ENCODE measurements around the gene ELMOD3.

Gene ELMOD3

DNA sequence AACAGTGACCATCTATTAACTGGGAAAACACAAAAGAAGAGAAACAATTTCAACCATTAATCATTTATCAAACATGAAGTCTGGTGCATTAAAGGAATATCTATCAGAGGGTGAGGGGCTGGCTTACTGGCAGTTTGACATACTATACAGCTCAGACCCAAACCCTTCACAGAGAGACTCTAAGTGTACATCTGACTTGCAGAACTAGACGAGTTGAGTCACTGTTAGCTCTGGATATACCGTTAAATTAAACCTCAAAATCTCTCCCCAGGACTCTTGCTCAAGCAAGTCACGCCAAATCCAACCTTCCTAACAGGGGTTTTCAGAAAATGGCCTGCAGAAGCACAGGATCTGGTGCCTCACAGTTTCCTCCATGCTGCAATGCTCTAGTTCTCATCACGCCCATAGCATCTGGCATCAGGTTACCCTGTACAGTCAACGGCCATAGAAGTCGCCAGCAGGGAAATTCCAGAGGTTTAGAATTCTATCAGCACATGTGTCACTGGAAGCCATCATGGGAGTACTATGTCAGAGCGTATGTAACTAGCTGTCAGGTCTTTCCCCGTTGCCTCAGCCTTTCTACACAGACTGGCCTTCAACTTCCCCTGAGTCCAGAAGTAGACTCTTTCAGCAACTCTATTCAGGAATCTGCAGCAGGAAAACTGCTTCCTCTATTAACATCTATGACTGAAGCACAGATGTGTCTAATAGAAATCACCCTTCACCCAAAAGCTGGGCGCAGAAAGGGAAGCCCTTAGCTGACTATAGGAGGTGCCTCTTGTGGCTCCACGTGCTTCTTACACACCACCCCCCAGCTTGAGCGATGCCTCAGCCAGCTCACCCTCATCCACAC lies 36.1 kb upstream of the ELMOD3 start:
- ChIA-PET POLR2A (interaction anchor here (0.7 to 1.0 kb wide), 3 partner anchors 8 to 219 kb away, joined by 3 to 6 read pairs (median 4); no protein-coding TSS in a partner anchor), CTCF (interaction anchor here (0.9 to 2.9 kb wide), 2 partner anchors 18 to 233 kb away, joined by 3 to 14 read pairs; no protein-coding TSS in a partner anchor)
- no peak overlapping the region for H3K4me3 ChIP-seq (ENCODE audit: low read depth, low read length)
- no peaks in the 10 kb centered on the region for H3K9me3 ChIP-seq (ENCODE audit: control insufficient read depth, insufficient read depth, low read depth, low read length)
- H3K27ac ChIP-seq (ENCODE audit: extremely low read depth, low read depth, low read length): no peak overlapping the region
- TF ChIP-seq ZBTB7A (tag by site-specific recombination; IDR thresholded peaks at IDR 0.05; ENCODE audit: low read depth) (no peak), ZBTB17 (tag by site-specific recombination; IDR thresholded peaks at IDR 0.05) (no peak), ZNF248 (tag by site-specific recombination; IDR thresholded peaks at IDR 0.05) (no peak), ZNF121 (tag by site-specific recombination; IDR thresholded peaks at IDR 0.05) (no peak), ZNF571 (tag by site-specific recombination; IDR thresholded peaks at IDR 0.05) (no peak), WT1 (tag by site-specific recombination; IDR thresholded peaks at IDR 0.05) (no peak), ZBTB48 (tag by site-specific recombination; IDR thresholded peaks at IDR 0.05) (no peak), ZNF768 (tag by site-specific recombination; IDR thresholded peaks at IDR 0.05) (no peak), ZNF174 (tag by site-specific recombination; IDR thresholded peaks at IDR 0.05) (no peak), ZNF610 (tag by site-specific recombination; IDR thresholded peaks at IDR 0.05; ENCODE audit: borderline replicate concordance) (no peak)
- TF ChIP-seq, protein P1, sequence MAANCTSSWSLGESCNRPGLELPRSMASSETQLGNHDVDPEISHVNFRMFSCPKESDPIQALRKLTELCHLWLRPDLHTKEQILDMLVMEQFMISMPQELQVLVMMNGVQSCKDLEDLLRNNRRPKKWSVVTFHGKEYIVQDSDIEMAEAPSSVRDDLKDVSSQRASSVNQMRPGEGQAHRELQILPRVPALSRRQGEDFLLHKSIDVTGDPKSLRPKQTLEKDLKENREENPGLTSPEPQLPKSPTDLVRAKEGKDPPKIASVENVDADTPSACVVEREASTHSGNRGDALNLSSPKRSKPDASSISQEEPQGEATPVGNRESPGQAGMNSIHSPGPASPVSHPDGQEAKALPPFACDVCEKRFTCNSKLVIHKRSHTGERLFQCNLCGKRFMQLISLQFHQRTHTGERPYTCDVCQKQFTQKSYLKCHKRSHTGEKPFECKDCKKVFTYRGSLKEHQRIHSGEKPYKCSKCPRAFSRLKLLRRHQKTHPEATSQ (tag by site-specific recombination; IDR thresholded peaks at IDR 0.05): no peak
- TF ChIP-seq, protein P2, sequence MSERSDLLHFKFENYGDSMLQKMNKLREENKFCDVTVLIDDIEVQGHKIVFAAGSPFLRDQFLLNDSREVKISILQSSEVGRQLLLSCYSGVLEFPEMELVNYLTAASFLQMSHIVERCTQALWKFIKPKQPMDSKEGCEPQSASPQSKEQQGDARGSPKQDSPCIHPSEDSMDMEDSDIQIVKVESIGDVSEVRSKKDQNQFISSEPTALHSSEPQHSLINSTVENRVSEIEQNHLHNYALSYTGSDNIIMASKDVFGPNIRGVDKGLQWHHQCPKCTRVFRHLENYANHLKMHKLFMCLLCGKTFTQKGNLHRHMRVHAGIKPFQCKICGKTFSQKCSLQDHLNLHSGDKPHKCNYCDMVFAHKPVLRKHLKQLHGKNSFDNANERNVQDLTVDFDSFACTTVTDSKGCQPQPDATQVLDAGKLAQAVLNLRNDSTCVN (tag by site-specific recombination; optimal IDR thresholded peaks at IDR 0.05): no peak
- TF ChIP-seq, protein P3, sequence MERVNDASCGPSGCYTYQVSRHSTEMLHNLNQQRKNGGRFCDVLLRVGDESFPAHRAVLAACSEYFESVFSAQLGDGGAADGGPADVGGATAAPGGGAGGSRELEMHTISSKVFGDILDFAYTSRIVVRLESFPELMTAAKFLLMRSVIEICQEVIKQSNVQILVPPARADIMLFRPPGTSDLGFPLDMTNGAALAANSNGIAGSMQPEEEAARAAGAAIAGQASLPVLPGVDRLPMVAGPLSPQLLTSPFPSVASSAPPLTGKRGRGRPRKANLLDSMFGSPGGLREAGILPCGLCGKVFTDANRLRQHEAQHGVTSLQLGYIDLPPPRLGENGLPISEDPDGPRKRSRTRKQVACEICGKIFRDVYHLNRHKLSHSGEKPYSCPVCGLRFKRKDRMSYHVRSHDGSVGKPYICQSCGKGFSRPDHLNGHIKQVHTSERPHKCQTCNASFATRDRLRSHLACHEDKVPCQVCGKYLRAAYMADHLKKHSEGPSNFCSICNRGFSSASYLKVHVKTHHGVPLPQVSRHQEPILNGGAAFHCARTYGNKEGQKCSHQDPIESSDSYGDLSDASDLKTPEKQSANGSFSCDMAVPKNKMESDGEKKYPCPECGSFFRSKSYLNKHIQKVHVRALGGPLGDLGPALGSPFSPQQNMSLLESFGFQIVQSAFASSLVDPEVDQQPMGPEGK (tag by site-specific recombination; IDR thresholded peaks at IDR 0.05): no peak
- TF ChIP-seq, protein P4, sequence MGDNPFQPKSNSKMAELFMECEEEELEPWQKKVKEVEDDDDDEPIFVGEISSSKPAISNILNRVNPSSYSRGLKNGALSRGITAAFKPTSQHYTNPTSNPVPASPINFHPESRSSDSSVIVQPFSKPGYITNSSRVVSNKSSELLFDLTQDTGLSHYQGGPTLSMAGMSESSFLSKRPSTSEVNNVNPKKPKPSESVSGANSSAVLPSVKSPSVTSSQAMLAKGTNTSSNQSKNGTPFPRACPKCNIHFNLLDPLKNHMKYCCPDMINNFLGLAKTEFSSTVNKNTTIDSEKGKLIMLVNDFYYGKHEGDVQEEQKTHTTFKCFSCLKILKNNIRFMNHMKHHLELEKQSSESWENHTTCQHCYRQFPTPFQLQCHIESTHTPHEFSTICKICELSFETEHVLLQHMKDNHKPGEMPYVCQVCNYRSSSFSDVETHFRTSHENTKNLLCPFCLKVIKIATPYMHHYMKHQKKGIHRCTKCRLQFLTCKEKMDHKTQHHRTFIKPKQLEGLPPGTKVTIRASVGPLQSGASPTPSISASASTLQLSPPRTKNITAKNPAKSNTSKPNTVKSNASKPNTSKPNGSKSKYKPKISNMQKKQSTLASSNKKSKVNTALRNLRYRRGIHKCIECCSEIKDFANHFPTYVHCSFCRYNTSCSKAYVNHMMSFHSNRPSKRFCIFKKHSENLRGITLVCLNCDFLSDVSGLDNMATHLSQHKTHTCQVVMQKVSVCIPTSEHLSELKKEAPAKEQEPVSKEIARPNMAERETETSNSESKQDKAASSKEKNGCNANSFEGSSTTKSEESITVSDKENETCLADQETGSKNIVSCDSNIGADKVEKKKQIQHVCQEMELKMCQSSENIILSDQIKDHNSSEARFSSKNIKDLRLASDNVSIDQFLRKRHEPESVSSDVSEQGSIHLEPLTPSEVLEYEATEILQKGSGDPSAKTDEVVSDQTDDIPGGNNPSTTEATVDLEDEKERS (tag by site-specific recombination; IDR thresholded peaks at IDR 0.05): no peak
- no peaks in the 10 kb centered on the region for H3K4me1 ChIP-seq (ENCODE audit: control insufficient read depth, insufficient read depth, low read length)
- H3K36me3 ChIP-seq (ENCODE audit: control insufficient read depth in 2 of 2, insufficient read depth in 1 of 2, low read length in 2 of 2): peaks cover 29 to 76% of the 10 kb centered on the region in 2 experiments

DNA sequence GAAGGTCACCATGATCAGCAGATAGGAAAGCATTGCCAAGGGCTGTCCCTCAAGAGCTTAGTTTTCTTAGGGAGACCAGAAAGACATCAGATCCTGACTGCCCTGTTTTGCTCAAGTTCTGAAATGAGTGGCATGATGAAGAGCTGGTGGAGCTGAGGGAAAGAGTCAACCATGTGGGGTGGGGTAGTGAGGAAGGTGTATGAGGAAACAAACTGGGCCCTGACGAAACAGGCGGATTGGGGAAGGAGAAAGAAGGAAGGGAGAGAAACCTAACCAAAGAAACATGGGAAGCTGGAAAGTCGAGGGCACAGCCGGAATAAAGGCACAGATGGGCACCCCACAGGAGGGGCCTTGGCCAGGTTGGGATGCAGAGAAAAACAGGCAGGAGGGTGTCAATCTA lies 34.8 kb upstream of the ELMOD3 start:
- ChIA-PET CTCF (interaction anchor here (0.6 to 2.9 kb wide), 3 partner anchors 19 to 253 kb away, joined by 3 to 14 read pairs (median 6); no protein-coding TSS in a partner anchor), POLR2A (interaction anchor here (0.7 to 1.1 kb wide), 2 partner anchors 10 to 20 kb away, joined by 3 read pairs; no protein-coding TSS in a partner anchor)
- peaks cover 40 to 83% of the 10 kb centered on the region in 2 experiments for H3K36me3 ChIP-seq (ENCODE audit: control insufficient read depth in 2 of 2, insufficient read depth in 1 of 2, low read length in 2 of 2)
- no peak overlapping the region for H3K4me3 ChIP-seq (ENCODE audit: low read depth, low read length)
- no peak for TF ChIP-seq ZNF626 (tag by site-specific recombination; IDR thresholded peaks at IDR 0.05)
- no peak for TF ChIP-seq ZNF548 (tag by site-specific recombination; IDR thresholded peaks at IDR 0.05)
- no peak overlapping the region for H3K27ac ChIP-seq (ENCODE audit: extremely low read depth, low read depth, low read length)
- H3K4me1 ChIP-seq (ENCODE audit: control insufficient read depth, insufficient read depth, low read length): no peaks in the 10 kb centered on the region
- no peaks in the 10 kb centered on the region for H3K9me3 ChIP-seq (ENCODE audit: control insufficient read depth, insufficient read depth, low read depth, low read length)

Measured in HEK293 (cell line).